NCI-H345 treated with DMSO at 0.1 percent for 48 hours (cell line): Measurements from ENCODE around the gene P3H2.
"Not testable (repeated sequence)": the region's sequence is repeated elsewhere in the genome, so short reads cannot be mapped to it uniquely, and the experiment has no call there.

ENCODE experiments used
- DNase-seq: peaks from one replicate; lab custom pipeline; 2025; ENCODE audit not compliant: unreplicated experiment; lab: John Stamatoyannopoulos, UW

Gene P3H2

GRCh38 chr3:189990826-189991225 lies 129.9 kb downstream of the P3H2 start:
- no peak for DNase-seq

GRCh38 chr3:189988854-189989253 lies 131.8 kb downstream of the P3H2 start:
- no peak for DNase-seq

GRCh38 chr3:189988322-189988721 lies 132.4 kb downstream of the P3H2 start:
- no peak for DNase-seq

- no peak for DNase-seq
Observed at GRCh38 chr3:189985948-189986347, 134.7 kb downstream of the P3H2 start.

GRCh38 chr3:189983612-189984011 lies 137.1 kb downstream of the P3H2 start:
- DNase-seq: no peak

GRCh38 chr3:189982321-189982945 lies 138.3 kb downstream of the P3H2 start:
- DNase-seq: no peak

- no peak for DNase-seq
Observed at GRCh38 chr3:189981668-189982067, 139.0 kb downstream of the P3H2 start.

- DNase-seq: no peak
Observed at GRCh38 chr3:189978753-189979152, 141.9 kb downstream of the P3H2 start.

- DNase-seq: no peak
Observed at GRCh38 chr3:189977174-189977573, 143.5 kb downstream of the P3H2 start.

GRCh38 chr3:189975391-189975990 lies 145.2 kb downstream of the P3H2 start:
- no peak for DNase-seq

- no peak for DNase-seq
Observed at GRCh38 chr3:189974359-189974758, 146.3 kb downstream of the P3H2 start.

- DNase-seq: peak; percentile 73
Observed at GRCh38 chr3:189967254-189967865, 153.3 kb downstream of the P3H2 start.

GRCh38 chr3:189966843-189967242 lies 153.9 kb downstream of the P3H2 start:
- DNase-seq: no peak

- no peak for DNase-seq
Observed at GRCh38 chr3:189964623-189965332, 155.9 kb downstream of the P3H2 start.

GRCh38 chr3:189962466-189962865 lies 158.2 kb downstream of the P3H2 start:
- no peak for DNase-seq

- peak; percentile 78 for DNase-seq
Observed at GRCh38 chr3:189961522-189962161, 159.1 kb downstream of the P3H2 start.

GRCh38 chr3:189961086-189961485 lies 159.6 kb downstream of the P3H2 start:
- DNase-seq: not testable (repeated sequence)

GRCh38 chr3:189954733-189955665 lies 165.7 kb downstream of the P3H2 start:
- no peak for DNase-seq

GRCh38 chr3:189953551-189953950 lies 167.1 kb downstream of the P3H2 start:
- DNase-seq: no peak

- DNase-seq: no peak
Observed at GRCh38 chr3:189952272-189952671, 168.4 kb downstream of the P3H2 start.
